Cortex of kidney (tissue), 1 donor: ENCODE data around the gene GPR161.
"Not testable (repeated sequence)": the region's sequence is repeated elsewhere in the genome, so short reads cannot be mapped to it uniquely, and the experiment has no call there.

Experiments used
- DNase-seq: peaks from one replicate; lab custom pipeline; 2025; lab: John Stamatoyannopoulos, UW

Gene GPR161

GRCh38 chr1:168088511-168089325 is 48.0 kb downstream of the GPR161 start:
- DNase-seq, result no peak

DNA sequence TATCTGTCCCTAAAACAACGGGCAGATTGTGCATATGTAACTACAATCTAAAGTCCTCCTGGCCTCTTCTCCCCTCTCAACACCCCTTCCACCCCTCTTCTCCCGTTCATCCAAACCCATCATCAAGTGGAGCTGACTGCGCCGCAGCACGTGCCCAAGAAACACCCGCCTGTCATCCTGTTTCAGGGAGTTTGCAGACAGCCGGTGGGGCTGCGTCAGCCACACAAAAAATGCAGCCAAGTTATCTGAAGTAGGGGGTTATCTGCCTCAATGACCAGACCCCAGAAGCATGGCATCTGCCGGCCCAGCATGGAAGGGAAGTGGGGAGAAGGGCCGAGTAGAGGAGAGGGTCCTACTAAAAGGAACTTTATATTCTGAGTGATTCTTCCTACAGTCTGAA is 49.0 kb downstream of the GPR161 start:
- no peak for DNase-seq

- DNase-seq, result no peak
Measured at GRCh38 chr1:168086438-168086837, 50.3 kb downstream of the GPR161 start.

DNA sequence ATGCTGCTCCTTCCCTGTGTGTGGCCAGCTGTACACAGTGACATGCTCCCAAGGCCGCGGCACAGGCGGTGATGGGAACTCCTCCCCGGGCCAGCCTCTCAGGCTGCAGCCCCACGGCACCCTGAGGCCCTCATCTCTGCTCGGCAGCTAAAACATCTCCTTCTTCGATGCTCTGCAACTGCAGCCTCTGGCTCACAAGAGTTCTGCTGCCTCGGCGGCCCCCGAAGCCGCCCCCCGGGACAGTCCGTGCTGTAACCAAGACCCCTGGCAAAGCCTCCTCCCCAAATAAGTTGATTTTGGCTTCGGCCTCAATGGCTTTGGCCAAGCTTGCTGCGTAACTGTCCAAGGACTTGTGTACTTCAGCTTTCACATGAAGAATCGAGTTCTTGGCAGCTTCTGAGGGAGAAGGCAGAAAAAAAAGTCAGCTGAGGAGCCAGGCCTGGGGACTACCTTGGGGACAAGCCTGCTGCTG is 51.3 kb downstream of the GPR161 start:
- DNase-seq, result no peak

GRCh38 chr1:168084396-168085231 is 52.1 kb downstream of the GPR161 start:
- no peak for DNase-seq

GRCh38 chr1:168083456-168084325 is 53.0 kb downstream of the GPR161 start:
- DNase-seq, result no peak

DNA sequence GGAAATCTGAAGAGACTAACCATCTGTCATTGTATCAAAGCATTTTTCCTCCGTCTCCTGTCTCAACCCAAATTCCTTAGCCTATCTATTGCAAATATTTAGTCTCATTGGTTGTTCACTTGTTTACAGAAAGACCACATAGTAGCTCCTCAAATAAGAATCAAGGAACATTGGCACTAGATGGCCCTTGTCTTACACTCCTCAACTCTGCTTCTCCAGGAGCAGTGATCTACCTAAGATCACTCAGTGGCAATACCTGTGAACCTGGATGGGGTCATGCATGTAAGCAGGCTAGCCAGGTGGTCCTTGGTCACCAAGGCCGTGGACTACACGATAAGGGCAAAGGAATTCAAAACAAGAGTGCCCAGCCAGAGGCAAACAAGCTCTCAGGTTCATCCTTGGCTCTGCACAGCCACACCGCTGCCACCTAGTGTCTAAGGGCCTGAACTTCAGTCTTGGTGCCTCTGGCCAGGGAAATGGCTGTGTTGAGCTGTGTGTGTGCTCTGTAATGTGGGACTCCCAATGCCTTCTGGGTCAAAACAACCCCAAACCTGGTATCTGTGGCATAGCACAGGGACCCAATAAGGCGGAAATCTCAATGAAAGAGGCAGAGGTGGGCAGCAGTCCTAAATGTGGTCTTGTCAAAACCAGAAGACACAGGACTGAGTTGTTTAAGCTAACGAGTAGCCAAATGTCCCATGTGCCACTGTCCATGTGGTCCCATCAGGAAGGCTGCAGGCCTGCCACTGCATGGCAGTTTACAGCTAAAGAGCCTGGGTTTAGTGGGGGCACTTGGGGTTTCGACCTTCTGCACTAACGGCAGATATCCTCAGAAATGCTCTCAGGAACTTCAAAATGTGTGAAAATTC is 54.5 kb downstream of the GPR161 start:
- DNase-seq, result no peak

GRCh38 chr1:168081373-168082007 is 55.2 kb downstream of the GPR161 start:
- DNase-seq, result no peak

DNA sequence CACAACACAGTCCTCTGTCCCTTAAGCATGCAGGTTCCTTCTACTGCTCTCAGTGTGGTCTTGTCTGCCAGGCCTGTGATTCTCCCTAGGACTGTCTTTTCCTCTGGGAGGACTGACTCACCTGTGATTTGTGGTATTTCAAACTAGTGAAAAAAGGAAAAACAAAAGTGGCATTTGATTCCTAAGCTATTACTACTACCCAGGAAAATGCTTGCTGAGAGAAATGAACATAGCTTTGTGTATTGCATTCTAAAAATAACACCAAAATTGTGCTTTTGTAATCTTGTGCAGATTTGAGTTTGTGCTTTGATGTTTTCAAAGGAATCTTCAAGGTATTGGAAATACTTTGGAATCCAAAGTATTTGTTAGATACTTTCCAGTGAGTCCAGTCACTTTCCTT is 57.0 kb downstream of the GPR161 start:
- DNase-seq, result no peak

- DNase-seq, result no peak
Measured at GRCh38 chr1:168069384-168069783, 67.3 kb downstream of the GPR161 start.

DNA sequence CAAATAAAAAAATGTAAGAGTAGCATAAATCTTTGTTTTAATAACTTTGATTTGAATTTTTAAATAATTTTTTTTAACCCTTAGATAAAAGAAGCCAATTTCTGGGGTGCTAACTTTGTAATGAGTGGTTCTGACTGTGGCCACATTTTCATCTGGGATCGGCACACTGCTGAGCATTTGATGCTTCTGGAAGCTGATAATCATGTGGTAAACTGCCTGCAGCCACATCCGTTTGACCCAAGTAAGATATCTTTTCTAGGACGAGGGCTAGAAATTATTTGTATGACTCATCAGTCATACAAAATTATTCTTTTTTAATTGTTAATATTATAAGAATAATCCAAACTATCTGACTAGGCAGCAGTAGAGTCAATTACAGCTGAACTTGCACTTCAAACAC is 71.2 kb downstream of the GPR161 start:
- DNase-seq, result no peak

DNA sequence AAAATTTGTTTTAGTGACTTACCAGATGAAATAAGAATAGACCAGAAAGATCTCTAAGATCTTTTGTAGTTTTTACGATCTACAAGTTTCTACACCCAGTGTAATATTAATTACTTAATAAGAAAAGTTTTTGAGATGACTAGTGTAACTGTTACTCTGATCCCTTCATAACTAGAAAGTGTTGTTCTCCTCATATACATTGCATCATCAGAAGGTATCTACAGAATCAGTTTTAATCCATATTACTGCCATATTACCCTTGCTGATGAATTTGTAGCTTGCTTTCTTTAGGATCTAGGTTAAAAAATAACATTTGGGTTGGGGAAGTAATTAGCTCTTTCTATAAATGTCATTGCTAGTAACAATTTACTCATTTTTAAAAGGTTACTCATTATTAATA is 72.5 kb downstream of the GPR161 start:
- no peak for DNase-seq

DNA sequence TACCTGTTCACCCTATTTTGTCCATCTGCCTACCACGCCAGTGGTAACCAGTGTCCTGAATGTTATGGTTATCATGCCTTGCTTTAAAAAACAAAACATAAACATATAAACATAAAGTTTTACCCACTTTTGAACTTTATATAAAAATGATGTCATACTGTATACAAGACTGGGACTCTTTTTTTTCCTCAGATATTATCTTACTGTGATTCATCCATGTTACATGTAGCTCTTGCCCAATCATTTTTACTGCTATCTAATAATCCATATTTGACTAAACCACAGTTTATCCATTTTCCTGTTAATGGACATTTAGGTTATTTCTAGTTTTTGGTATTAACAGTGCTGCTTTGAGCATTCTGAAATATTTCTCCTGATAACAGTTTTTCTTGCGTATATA is 78.8 kb downstream of the GPR161 start:
- no peak for DNase-seq

DNA sequence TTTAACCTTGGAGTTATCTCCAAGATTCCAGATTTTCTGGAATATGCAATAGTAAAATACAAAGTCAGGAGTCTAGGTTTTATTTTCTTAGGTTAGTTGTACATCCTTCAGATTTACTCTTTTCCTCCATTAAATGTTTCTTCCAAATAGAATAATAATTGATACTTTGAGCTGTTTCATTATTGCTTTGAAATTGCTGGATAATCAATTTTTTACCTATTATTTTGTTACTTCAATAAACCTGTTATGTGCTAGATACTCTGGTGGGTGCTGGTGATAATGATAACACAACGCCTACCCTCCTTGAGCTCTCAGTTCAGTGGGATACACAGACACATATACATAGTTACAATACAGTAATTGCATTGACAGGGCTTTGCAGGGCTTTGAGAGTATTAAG is 79.4 kb downstream of the GPR161 start:
- DNase-seq, result no peak

DNA sequence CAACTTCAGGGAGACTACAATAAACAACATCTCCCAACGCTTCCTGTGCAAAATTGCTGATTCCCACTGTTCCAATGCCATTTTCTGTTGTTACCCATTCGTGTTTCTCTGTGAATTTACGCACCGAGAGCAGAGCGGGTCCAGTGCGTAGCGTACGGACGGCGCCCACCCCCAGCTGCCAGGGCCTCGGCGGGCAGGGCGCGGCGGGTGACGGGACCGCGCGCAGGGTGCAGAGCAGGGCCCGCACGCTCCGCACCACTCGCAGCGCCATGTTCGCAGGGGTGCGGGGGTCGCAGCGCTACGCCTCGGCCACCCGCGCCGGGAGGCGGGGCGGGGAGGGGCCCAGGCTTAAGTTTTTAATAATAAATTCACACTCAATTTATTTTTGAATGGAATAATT is 80.6 kb downstream of the GPR161 start:
- not testable (repeated sequence) for DNase-seq

DNA sequence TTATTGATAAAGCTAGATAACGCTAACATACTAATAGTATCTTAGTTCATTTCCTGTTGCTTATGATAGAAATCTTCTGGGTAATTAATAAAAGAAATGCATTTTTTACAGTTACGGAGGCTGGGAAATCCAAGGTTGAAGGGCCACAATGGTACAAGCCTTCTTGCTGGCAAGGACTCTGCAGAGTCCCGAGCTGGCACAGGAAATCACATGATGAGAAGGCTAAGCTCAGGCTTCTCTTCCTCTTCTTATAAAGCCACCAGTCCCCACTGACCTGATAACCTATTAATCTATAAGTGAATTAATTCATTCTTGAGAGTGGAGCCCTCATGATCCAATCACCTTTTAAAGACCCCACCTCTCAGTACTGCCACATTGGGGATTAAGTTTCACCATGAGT is 82.6 kb downstream of the GPR161 start:
- no peak for DNase-seq

GRCh38 chr1:168053681-168054080 is 83.0 kb downstream of the GPR161 start:
- no peak for DNase-seq

GRCh38 chr1:168050880-168051279 is 85.8 kb downstream of the GPR161 start:
- DNase-seq, result no peak

DNA sequence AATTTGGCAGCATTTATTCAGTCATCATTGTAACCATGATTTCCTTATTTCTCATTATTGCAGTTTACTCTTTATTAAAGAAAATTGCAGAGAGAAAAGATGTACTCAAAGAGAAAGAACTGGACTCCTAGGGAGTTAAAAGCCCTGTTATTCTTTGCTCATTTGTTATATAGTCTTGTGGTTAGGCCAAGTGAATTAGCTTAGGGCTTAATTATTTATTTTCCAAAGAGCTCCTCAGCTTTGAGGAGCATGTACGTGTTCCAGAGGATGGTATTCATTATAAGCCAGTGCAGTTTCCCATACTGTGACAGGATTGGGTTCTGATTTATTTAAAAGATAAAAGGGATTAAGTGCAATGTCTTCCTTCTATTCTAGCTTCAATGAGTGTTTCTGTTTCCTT is 86.4 kb downstream of the GPR161 start:
- DNase-seq, result no peak

GRCh38 chr1:168045311-168045710 is 91.4 kb downstream of the GPR161 start:
- no peak for DNase-seq

- no peak for DNase-seq
Measured at GRCh38 chr1:168042362-168042761, 94.4 kb downstream of the GPR161 start.
